ENCODE measurements around the gene CHRM5.

- TF ChIP-seq TAF1 (IDR thresholded peaks at IDR 0.05; ENCODE audit: borderline replicate concordance, insufficient read depth, low read length) (no peak), POLR2AphosphoS5 (IDR thresholded peaks at IDR 0.05; ENCODE audit: low read depth, low read length) (no peak), SIN3A (IDR thresholded peaks at IDR 0.05; ENCODE audit: borderline replicate concordance, insufficient read depth, low read length) (no peak), REST (IDR thresholded peaks at IDR 0.05; ENCODE audit: insufficient read depth in 1 of 2, low read depth in 2 of 2, low read length in 2 of 2) (no peak), FOXP2 (optimal IDR thresholded peaks at IDR 0.05; ENCODE audit: borderline replicate concordance, extremely low read depth, extremely low read length, insufficient read depth) (no peak)
Measured at GRCh38 chr15:34079904-34080303, 111.6 kb downstream of the CHRM5 start.

All from PFSK-1 (cell line).